Fibroblast of gingiva (primary cell): ENCODE data around the gene ZNF536.

Source experiments
- DNase-seq: peaks from one replicate; pipeline ENCODE4 v3.0.0-alpha.2; 2011; ENCODE audit warnings: low read depth

The ZNF536 gene

GRCh38 chr19:30606114-30607050 is 234.2 kb downstream of the ZNF536 start:
- no peak for DNase-seq
